ENCODE measurements around the gene OR1F1.
"Not testable (repeated sequence)": the region's sequence is repeated elsewhere in the genome, so short reads cannot be mapped to it uniquely, and the experiment has no call there.

The OR1F1 gene

GRCh38 chr16:3152027-3152276 is 36.1 kb upstream of the OR1F1 start:
- no peak for DNase-seq

- peak; percentile 94 for DNase-seq
Observed at GRCh38 chr16:3152277-3152990, 35.6 kb upstream of the OR1F1 start.

GRCh38 chr16:3152991-3153368 is 35.0 kb upstream of the OR1F1 start:
- no peak for DNase-seq

GRCh38 chr16:3155181-3155580 is 32.8 kb upstream of the OR1F1 start:
- DNase-seq: no peak

- no peak for DNase-seq
Observed at GRCh38 chr16:3155972-3156371, 32.0 kb upstream of the OR1F1 start.

- peak; percentile 68 for DNase-seq
Observed at GRCh38 chr16:3157229-3158025, 30.6 kb upstream of the OR1F1 start.

GRCh38 chr16:3158026-3158509 is 29.9 kb upstream of the OR1F1 start:
- no peak for DNase-seq

GRCh38 chr16:3158510-3159314 is 29.3 kb upstream of the OR1F1 start:
- no peak for DNase-seq

GRCh38 chr16:3161235-3162018 is 26.6 kb upstream of the OR1F1 start:
- DNase-seq: no peak

- DNase-seq: no peak
Observed at GRCh38 chr16:3164121-3164991, 23.6 kb upstream of the OR1F1 start.

GRCh38 chr16:3165111-3165822 is 22.7 kb upstream of the OR1F1 start:
- DNase-seq: no peak

- DNase-seq: no peak
Observed at GRCh38 chr16:3166505-3166886, 21.5 kb upstream of the OR1F1 start.

GRCh38 chr16:3168729-3169128 is 19.3 kb upstream of the OR1F1 start:
- not testable (repeated sequence) for DNase-seq

- no peak for DNase-seq
Observed at GRCh38 chr16:3170440-3171180, 17.4 kb upstream of the OR1F1 start.

- no peak for DNase-seq
Observed at GRCh38 chr16:3171181-3171854, 16.7 kb upstream of the OR1F1 start.

- DNase-seq: no peak
Observed at GRCh38 chr16:3171855-3172593, 16.0 kb upstream of the OR1F1 start.

- DNase-seq: no peak
Observed at GRCh38 chr16:3173892-3174617, 13.9 kb upstream of the OR1F1 start.

GRCh38 chr16:3174618-3175148 is 13.3 kb upstream of the OR1F1 start:
- no peak for DNase-seq

Measured in NCI-H1092 treated with DMSO at 0.1 percent for 48 hours (cell line).